ENCODE results near the gene ADARB2.

The ADARB2 gene

DNA sequence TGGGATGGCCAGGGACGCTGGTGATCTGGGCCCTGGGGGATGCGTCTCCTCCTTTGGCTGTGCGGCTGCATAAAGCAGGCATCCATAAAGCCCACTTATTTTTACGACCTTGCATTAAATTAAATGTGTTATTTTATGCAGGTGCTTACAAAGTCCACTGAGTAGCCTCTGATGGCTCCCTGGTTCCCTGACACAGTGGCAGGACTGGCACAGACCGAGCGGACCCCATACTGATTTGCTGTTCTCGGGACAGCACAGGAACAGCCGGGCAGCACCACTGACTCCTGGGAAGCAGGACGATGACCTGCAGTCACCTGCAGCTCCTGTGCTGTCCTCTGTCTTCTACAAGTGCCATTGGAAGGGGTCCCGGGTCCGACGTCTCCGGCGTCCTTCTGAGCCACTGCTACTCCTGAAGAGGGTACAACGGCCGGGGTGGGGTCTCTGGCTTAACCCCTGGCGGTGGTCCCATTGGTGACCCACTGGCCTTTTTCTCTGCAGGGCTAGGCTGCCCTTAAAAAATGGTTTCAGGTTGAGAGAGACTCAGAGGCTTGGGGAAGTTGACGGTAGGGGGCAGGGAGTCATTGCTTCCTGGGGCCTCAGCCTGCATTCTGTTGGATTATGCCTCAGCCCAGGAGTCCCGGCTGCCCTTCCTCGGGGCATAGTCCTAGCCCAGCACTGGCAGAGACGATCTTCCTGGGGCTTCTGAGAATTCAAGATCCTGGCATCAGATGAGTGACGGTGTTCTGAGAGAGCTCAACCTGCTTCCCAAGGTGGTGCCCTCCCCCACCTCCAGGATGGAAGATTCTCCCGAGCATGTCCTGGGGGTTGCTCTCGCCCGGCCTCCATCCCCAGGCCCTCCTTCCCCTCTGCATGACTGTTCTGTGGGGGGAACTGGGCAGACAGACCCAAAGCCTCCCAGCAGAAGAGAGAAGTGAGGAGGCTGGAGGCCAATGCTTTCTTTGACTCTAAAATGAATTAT lies 330.1 kb downstream of the ADARB2 start:
- TF ChIP-seq, protein P1, sequence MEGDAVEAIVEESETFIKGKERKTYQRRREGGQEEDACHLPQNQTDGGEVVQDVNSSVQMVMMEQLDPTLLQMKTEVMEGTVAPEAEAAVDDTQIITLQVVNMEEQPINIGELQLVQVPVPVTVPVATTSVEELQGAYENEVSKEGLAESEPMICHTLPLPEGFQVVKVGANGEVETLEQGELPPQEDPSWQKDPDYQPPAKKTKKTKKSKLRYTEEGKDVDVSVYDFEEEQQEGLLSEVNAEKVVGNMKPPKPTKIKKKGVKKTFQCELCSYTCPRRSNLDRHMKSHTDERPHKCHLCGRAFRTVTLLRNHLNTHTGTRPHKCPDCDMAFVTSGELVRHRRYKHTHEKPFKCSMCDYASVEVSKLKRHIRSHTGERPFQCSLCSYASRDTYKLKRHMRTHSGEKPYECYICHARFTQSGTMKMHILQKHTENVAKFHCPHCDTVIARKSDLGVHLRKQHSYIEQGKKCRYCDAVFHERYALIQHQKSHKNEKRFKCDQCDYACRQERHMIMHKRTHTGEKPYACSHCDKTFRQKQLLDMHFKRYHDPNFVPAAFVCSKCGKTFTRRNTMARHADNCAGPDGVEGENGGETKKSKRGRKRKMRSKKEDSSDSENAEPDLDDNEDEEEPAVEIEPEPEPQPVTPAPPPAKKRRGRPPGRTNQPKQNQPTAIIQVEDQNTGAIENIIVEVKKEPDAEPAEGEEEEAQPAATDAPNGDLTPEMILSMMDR (IDR thresholded peaks at IDR 0.05; ENCODE audit: low read depth, low read length): no peak
- Histone ChIP-seq H3K9me3 (no peaks in the 10 kb centered on the region), H3K27me3 (no peaks in the 10 kb centered on the region), H3K36me3 (no peaks in the 10 kb centered on the region), H3K4me1 (no peaks in the 10 kb centered on the region), H3K4me3 (ENCODE audit: low read depth, low read length) (no peak overlapping the region)
- DNase-seq: no peak

- Histone ChIP-seq H3K9me3 (no peaks in the 10 kb centered on the region), H3K4me3 (ENCODE audit: low read depth, low read length) (no peak overlapping the region), H3K27me3 (no peaks in the 10 kb centered on the region), H3K4me1 (no peaks in the 10 kb centered on the region), H3K36me3 (no peaks in the 10 kb centered on the region)
- DNase-seq: no peak
- TF ChIP-seq, protein P1 (IDR thresholded peaks at IDR 0.05; ENCODE audit: low read depth, low read length): no peak
Observed at GRCh38 chr10:1406132-1406966, 331.0 kb downstream of the ADARB2 start.

DNA sequence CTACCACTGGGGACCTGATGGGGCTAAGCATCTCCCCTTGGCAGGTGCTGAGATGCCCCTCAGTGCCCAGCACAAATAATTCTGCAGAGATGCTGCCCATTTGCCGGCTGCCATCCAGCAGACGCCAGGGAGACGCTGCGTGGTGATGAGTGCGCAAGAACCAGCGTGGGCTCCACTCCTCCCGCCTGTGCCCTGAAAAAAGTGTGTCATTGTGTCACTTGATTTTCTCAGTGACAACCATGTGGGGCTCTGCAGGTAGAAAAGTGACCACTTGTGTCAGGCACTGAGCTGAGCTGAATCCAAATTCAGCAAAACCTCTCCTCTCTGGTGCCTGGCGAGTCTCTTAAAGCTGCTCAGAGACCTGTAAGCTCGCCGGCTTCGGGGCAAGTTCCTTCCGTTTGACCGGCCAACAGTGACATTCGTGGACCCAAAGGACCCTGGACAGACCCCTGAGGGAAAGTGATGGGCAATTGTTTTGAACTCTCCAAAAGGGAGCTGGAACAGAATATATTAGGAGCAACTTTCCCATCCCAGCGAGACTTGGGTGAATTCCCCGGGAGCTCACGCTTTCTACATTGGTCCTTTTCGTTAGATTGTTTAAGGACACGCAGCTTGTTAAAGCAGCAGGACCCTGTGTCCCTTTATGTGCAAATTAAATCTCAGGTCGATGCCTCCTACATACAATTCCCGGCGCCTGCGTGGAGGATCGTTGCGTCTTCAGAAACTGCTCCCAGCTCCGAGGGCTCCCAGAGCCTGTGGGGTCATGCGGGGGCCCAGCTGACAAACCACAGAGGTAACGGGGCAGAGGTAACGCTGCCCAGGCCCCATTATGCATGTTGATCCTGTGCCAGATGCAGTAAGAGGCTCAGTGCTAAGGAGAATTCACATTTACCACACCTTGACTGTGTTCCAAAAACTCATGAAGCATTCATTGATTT lies 332.7 kb downstream of the ADARB2 start:
- no peaks in the 10 kb centered on the region for H3K36me3 ChIP-seq
- TF ChIP-seq, protein P1 (IDR thresholded peaks at IDR 0.05; ENCODE audit: low read depth, low read length): no peak
- no peaks in the 10 kb centered on the region for H3K27me3 ChIP-seq
- H3K9me3 ChIP-seq: no peaks in the 10 kb centered on the region
- H3K4me3 ChIP-seq (ENCODE audit: low read depth, low read length): no peak overlapping the region
- no peaks in the 10 kb centered on the region for H3K4me1 ChIP-seq
- DNase-seq: no peak

DNA sequence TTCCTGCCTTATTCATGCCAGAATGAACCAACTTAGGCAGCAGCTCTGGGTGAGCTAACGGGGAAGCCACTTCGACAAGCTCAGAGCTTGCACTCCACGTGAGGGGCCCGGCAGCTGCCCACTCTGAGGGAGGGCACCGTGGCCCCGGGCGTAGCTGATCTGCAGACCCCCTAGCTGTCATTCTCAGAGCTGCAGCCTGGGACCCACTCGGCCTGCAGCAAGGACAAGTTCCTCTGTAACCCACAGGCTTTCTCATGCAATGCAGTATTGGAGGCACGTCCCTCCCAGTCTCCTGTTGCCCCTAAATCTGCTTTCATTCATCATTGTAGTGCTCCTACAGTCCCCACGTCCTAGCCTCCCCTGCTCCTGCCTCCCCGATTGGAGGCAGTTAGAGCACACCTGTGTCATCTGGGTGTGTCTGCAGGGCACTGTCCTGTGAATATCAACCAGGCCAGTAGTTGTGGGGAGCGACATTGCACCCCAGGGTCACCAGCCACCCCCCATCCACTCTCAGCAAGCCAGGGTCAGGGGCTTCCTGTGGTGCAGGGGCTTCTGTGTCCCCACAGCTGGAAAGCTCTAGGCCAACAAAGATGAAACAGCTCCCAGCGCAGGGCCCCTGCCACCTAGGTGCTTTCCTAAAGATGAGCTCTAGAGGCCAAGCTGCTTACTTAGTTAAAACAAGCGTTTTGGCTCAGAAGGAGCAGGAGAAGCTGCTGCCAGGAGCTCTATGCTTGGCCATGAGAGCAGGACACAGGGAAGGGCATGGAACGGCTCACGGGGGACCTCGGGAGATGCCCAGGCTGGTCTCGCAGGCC lies 333.6 kb downstream of the ADARB2 start:
- Histone ChIP-seq H3K27me3 (no peaks in the 10 kb centered on the region), H3K4me3 (ENCODE audit: low read depth, low read length) (no peak overlapping the region), H3K9me3 (no peaks in the 10 kb centered on the region), H3K36me3 (no peaks in the 10 kb centered on the region), H3K4me1 (no peaks in the 10 kb centered on the region)
- peak; percentile 25 for DNase-seq
- TF ChIP-seq, protein P1 (IDR thresholded peaks at IDR 0.05; ENCODE audit: low read depth, low read length): peak; percentile 34

DNA sequence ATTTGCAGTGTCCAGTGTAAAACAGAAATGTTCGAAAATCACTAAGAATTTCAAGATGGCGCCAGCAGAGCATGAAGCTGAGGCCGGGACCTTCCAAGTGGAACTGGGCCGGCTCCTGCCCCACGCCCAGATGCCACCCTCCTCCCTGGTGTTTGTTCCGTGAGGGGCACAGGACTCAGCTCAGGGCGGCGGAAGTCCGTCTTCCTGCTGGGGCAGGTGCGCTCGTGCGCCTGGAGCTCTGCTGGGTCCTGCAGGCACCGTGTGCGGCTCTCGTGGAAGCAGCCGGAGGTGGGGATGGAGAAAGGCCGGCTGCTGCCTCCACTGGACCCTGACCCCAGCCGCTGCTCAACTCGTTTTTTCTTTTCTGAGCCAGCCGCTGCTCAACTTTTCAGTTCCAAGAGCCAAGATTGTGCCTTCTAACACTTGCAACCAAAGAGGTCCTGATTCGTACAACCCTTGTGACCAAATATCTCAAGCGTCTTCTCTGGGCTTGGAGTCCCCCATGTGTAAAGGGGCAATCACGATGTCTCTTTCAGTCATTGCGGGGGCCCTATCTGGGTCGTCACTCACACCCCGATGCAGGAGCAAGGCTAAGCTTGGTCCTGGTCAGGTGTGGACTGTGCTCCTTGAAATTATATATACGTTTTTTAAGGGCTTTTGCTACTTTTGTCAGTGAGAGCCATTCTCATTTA lies 334.4 kb downstream of the ADARB2 start:
- H3K27me3 ChIP-seq: no peaks in the 10 kb centered on the region
- no peaks in the 10 kb centered on the region for H3K9me3 ChIP-seq
- no peak for DNase-seq
- H3K4me3 ChIP-seq (ENCODE audit: low read depth, low read length): no peak overlapping the region
- TF ChIP-seq, protein P1 (IDR thresholded peaks at IDR 0.05; ENCODE audit: low read depth, low read length): no peak
- H3K4me1 ChIP-seq: no peaks in the 10 kb centered on the region
- no peaks in the 10 kb centered on the region for H3K36me3 ChIP-seq

Data from BE2C (cell line).